Left lung (tissue), 10 donors: ENCODE data around the gene F2RL3. TPM values are rescaled to one million over a fixed set of nuclear protein-coding genes. Genes with fewer than 3 reads are reported as not detected.

Source experiments
- ATAC-seq: fragments of 200-7000 bp; cut with Tn5 transposase; one replicate; pipeline ENCODE4 v1.9.1; 2020; ENCODE audit warnings: moderate library complexity
- DNase-seq, 4 donors: peaks; one replicate each; pipeline ENCODE4 v3.0.0-alpha.2; 2013 to 2020
- H3K27ac ChIP-seq, 2 donors: fragments of 200-600 bp; sonication (generic) in 1 of 2; one replicate each; pipeline versions ENCODE4 v1.5.0 to v1.8.0; 2020 to 2021
- H3K27me3 ChIP-seq, 2 donors: fragments of 200-600 bp; sonication (generic) in 1 of 2; one replicate each; pipeline versions ENCODE4 v1.5.0 to v1.8.0; 2020 to 2021
- H3K36me3 ChIP-seq, 2 donors: fragments of 200-600 bp; sonication (generic) in 1 of 2; one replicate each; pipeline versions ENCODE4 v1.5.0 to v1.8.0; 2020 to 2021
- H3K4me1 ChIP-seq, 2 donors: fragments of 200-600 bp; one replicate each; pipeline ENCODE4 v1.8.0; 2021
- H3K4me3 ChIP-seq, 2 donors: fragments of 200-600 bp; sonication (generic) in 1 of 2; one replicate each; pipeline versions ENCODE4 v1.5.0 to v1.8.0; 2020 to 2021; ENCODE audit warnings: mild to moderate bottlenecking in 1 of 2
- H3K9me3 ChIP-seq, 2 donors: fragments of 200-600 bp; sonication (generic) in 1 of 2; one replicate each; pipeline versions ENCODE4 v1.5.0 to v1.8.0; 2020 to 2021
- intact Hi-C, 2 donors: fragments of 100-400 bp; cut with DNase I; formaldehyde crosslinking; loops; one replicate each; pipeline versions ENCODE4 v1.11.2 to v1.14.2; 2022
- polyA plus RNA-seq, 6 donors: library from polyadenylated mRNA; unstranded; fragments of 120-200 nt; gene quantifications; one replicate each; pipeline ENCODE4 v1.2.1, GENCODE V29; 2013; ENCODE audit not compliant: insufficient read length in 6 of 6
- total RNA-seq, 2 donors: library from RNA; stranded (reverse); fragmentation: NEBNext Ultra II Directional; extraction: Animal tissue kit (Norgen Biotek cat#: 25700); gene quantifications; one replicate each; pipeline ENCODE4 v1.2.1, GENCODE V29; 2021
- TF ChIP-seq, protein P1 (sequence below), 2 donors: fragments of 200-600 bp; sonication (generic) in 1 of 2; IDR thresholded peaks; one replicate each; pipeline versions ENCODE4 v1.5.0 to v1.8.0; 2021; ENCODE audit warnings: antibody characterized with exemption in 2 of 2
- donor health status: DM: no; HTN: yes; CAD: no.
- donor health status: DM: no; HTN: no; CAD: no.

Gene F2RL3
- total and polyA plus RNA-seq, 8 donors: 0.63 to 14.8 (median 1.4) TPM

DNA sequence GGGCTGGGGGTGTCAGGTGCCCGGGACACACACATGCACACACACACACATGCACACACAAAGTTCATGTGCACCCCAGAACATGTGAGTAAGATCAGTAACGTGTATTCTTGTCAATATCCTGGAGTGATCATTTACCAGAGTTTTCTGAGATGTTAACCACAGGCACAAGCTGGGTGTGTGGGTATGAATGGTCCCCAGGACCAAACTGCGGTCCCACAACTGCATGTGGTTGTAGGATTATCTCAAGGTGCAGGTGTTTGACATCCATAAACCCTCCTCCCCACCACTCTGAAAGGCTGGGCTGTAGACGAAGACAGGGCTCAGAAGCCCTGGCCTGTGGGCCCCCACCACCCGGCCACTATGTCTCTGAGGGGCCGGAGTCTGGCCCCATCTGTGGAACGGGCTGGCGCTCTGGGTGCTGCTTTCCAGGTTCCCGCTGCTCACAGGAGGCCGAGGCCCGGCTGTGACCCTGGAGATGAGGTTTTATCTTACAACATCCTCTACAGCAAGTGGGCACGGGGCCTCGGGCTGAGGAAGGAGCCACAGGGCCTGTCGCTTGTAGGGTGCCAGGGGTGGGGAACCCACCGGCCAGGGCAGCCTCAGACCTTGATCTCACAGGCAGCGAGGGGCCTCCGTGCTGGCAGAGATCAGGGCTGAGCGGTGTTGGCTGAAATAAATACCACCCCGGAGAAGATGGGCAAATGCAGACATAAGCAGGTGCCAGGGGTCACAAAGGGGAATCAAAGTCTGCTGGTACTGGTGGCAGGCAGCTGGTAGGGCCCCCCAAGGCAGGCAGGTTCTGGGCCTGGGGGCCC is 4.3 kb downstream of the F2RL3 start:
- no peak overlapping the region for H3K4me3 ChIP-seq
- intact Hi-C loops: no loop called here
- H3K36me3 ChIP-seq: no peaks in the 10 kb centered on the region
- peaks cover 0 to 56% of the 10 kb centered on the region in 2 donors for H3K27me3 ChIP-seq
- H3K9me3 ChIP-seq: no peaks in the 10 kb centered on the region
- no peak for ATAC-seq
- peak in 1 of 4 donors; percentile 66 for DNase-seq
- peak overlapping the region in 1 of 2 donors; percentile 42 for H3K27ac ChIP-seq
- peaks cover 0 to 33% of the 10 kb centered on the region in 2 donors for H3K4me1 ChIP-seq
- TF ChIP-seq, protein P1, sequence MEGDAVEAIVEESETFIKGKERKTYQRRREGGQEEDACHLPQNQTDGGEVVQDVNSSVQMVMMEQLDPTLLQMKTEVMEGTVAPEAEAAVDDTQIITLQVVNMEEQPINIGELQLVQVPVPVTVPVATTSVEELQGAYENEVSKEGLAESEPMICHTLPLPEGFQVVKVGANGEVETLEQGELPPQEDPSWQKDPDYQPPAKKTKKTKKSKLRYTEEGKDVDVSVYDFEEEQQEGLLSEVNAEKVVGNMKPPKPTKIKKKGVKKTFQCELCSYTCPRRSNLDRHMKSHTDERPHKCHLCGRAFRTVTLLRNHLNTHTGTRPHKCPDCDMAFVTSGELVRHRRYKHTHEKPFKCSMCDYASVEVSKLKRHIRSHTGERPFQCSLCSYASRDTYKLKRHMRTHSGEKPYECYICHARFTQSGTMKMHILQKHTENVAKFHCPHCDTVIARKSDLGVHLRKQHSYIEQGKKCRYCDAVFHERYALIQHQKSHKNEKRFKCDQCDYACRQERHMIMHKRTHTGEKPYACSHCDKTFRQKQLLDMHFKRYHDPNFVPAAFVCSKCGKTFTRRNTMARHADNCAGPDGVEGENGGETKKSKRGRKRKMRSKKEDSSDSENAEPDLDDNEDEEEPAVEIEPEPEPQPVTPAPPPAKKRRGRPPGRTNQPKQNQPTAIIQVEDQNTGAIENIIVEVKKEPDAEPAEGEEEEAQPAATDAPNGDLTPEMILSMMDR (IDR thresholded peaks at IDR 0.05): no peak

DNA sequence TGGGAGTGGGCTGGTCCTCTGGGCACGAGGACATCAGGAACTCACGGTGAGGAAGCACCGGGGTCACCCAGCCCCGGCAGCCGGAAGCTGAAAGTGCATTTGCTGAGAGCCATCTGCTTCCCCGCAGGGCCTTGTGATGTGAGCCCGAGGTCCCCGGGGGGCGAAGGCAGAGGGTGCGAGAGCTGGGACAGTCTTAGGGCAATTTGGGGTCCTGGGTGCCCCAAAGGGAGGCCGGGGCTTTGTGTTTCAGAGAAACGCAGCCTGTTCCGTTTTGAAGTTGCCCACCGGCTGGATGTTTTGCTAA is 4.8 kb downstream of the F2RL3 start:
- intact Hi-C loops: no loop called here
- peak overlapping the region in 1 of 2 donors; percentile 42 for H3K27ac ChIP-seq
- H3K4me1 ChIP-seq: peaks cover 0 to 27% of the 10 kb centered on the region in 2 donors
- no peak for ATAC-seq
- H3K9me3 ChIP-seq: no peaks in the 10 kb centered on the region
- no peaks in the 10 kb centered on the region for H3K36me3 ChIP-seq
- H3K4me3 ChIP-seq: no peak overlapping the region
- TF ChIP-seq, protein P1 (IDR thresholded peaks at IDR 0.05): no peak
- DNase-seq: peak in 1 of 4 donors; percentile 78
- H3K27me3 ChIP-seq: peaks cover 0 to 52% of the 10 kb centered on the region in 2 donors

DNA sequence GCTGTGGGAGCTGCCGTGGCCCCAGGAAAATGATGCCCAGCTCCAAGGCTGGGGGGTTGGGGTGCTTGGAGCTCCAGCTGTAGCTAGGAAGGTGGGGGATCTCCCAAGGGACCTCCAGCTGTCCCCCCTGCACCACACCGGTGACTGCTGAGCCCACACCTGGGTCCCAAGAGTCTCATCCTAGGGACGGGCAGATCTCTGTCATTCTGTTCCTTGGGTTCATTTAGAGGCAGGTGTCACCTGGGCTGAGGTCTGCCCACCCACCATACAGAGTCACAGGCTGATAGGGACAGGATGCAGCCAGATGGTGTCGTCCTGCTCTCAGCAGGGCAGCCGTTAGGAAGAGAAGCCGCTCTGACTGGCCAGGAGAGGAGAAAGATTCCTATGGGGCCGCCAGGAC is 5.3 kb downstream of the F2RL3 start:
- intact Hi-C loops: no loop called here
- Histone ChIP-seq H3K27ac (peak overlapping the region in 1 of 2 donors; percentile 42), H3K4me3 (no peak overlapping the region), H3K27me3 (peaks cover 0 to 47% of the 10 kb centered on the region in 2 donors), H3K9me3 (no peaks in the 10 kb centered on the region), H3K4me1 (peaks cover 0 to 23% of the 10 kb centered on the region in 2 donors), H3K36me3 (no peaks in the 10 kb centered on the region)
- ATAC-seq (no peak), DNase-seq (peak in 1 of 4 donors; percentile 57)
- TF ChIP-seq, protein P1 (IDR thresholded peaks at IDR 0.05): no peak

DNA sequence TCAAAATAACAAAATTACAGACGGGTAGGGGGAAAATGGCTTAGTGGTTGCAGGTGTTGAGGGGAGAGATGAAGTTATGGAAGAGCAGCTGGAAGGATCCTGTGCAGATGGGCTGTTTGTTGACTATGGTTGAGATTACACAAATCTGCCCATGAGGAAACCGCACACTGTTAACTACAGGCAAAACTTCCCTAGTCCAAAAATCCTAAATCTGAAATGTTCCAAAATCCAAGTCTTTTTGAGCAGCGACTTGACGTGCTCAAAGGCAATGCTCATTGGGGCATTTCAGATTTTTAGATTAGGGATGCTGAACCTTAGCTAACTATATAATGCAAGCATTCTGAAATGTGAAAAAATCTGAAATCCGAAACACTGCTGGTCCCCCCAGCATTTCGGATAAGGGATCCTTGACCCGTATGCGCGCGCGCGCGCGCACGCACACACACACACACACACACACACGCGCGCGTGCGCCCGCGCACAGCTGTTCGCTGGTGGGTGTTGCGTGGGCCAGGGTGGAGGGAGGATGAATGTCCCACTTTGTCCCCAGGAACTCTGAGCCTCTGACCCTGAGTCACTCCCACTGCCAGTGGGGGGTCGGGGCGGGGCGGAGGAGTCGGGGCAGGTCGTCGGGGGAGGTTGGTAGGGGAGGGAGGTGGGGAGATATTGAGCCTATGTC is 6.8 kb downstream of the F2RL3 start:
- Histone ChIP-seq H3K36me3 (no peaks in the 10 kb centered on the region), H3K9me3 (no peaks in the 10 kb centered on the region), H3K27me3 (peaks cover 0 to 39% of the 10 kb centered on the region in 2 donors), H3K27ac (peak overlapping the region in 1 of 2 donors; percentile 61), H3K4me3 (peak overlapping the region in 1 of 2 donors; percentile 52), H3K4me1 (peaks cover 0 to 23% of the 10 kb centered on the region in 2 donors)
- DNase-seq: peak in 1 of 4 donors; percentile 72
- TF ChIP-seq, protein P1 (IDR thresholded peaks at IDR 0.05): no peak
- intact Hi-C loops: no loop called here
- no peak for ATAC-seq
